ENCODE measurements around the gene LRRC39.
"Not testable (repeated sequence)": the region's sequence is repeated elsewhere in the genome, so short reads cannot be mapped to it uniquely, and the experiment has no call there.

LRRC39 gene

DNA sequence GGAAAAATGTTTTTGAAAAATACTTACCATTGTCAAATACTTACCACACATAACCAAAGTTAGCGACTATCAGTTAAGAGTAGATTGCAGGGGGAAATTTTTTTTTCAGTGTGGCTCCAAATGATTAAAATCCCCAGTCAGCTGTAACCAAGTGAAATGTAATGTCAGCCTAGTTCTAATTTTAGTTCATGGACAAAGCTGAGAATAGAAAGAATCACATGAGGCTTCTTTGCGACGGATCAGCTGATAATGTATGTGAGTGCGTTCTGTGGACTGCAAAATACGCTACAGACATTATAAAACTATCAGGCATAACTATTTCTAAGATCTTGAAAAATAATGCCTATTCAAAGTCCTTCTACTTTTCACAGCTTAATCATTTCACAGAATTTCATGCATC, at the start of gene LRRC39:
TSS of gene LRRC39 (minus strand) at position 166 of the 400 bp plus-strand sequence. CDS start 9,740 bp downstream, outside the sequence.
- no peak for DNase-seq (ENCODE audit: low read depth in 2 of 2)

DNA sequence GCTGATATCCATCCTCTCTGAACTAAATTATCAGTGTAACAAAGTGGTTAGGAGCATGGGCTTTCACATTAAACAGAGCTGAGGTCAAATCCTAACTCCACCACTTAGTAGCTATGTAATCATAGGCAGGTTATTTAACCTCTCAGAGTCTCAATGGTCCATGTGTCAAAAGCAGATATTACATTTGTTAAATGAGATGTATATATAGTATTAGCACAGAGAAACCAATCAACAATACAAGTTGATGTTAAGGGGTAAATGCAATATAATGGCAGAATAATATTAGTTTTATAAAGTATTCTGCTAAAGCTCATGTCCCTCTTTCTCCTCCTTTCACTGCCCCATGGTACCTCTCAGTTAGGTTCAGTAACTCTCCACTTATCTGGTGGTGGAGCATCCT, 44.4 kb upstream of the LRRC39 start:
- DNase-seq (ENCODE audit: low read depth in 2 of 2) = no peak

DNA sequence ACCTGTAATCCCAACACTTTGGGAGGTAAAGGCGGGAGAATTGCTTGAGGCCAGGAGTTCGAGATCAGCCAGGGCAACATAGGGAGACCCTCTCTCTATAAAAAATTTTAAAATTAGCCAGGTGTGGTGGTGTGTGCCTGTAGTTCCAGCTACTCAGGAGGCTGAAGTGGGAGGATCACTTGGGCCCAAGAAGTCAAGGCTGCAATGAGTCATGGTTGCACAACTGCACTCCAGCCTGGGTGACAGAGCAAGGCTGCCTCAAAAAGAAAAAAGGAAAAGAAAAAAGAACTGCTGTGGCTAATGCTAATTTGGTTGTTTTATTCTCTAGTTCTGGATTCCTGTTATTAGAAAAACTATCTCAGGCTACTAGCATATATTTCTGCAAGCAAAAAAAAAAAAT, 41.8 kb upstream of the LRRC39 start:
- DNase-seq (ENCODE audit: low read depth in 2 of 2) = no peak

DNA sequence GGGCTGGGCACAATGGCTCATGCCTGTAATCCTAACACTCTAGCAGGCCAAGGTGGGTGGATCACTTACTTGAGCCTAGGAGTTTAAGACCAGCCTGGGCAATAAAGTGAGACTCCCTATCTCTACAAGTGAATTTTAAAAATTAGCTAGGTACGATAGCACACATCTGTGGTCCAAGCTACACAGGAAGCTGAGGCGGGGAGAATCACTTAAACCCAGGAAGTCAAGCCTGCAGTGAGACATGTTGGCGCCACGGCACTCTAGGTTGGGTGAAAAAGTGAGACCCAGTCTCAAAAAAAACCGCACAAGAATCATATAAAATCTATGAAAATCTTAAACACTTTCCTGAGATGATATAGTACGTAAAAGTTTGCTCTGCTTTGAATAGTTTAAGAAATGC, 41.4 kb upstream of the LRRC39 start:
- no peak for DNase-seq (ENCODE audit: low read depth in 2 of 2)

GRCh38 chr1:100217834-100218233, 39.8 kb upstream of the LRRC39 start:
- no peak for DNase-seq (ENCODE audit: low read depth in 2 of 2)

GRCh38 chr1:100215101-100215500, 37.0 kb upstream of the LRRC39 start:
- DNase-seq (ENCODE audit: low read depth in 2 of 2) = no peak

DNA sequence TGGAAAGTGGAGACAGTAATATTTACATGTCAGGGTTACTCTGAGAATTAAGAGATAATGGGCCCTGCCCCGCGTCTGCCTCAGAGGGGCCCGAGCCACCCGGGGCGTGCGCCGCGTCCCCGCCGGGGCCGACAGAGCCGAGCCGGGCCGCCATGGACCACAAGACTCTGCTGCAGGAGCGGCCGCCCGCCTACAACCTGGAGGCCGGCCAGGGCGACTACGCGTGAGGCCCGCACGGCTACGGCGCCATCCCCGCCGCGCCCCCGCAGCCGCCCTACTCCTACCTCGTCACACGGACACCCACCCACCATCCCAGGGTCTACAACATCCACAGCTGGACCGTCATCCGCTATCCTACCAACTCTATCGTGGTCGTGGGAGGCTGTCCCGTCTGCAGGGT, 35.1 kb upstream of the LRRC39 start:
- no peak for DNase-seq (ENCODE audit: low read depth in 2 of 2)

GRCh38 chr1:100206301-100206700, 28.2 kb upstream of the LRRC39 start:
- no peak for DNase-seq (ENCODE audit: low read depth in 2 of 2)

- DNase-seq (ENCODE audit: low read depth in 2 of 2) = not testable (repeated sequence)
Measured at GRCh38 chr1:100205593-100205992, 27.5 kb upstream of the LRRC39 start.

DNA sequence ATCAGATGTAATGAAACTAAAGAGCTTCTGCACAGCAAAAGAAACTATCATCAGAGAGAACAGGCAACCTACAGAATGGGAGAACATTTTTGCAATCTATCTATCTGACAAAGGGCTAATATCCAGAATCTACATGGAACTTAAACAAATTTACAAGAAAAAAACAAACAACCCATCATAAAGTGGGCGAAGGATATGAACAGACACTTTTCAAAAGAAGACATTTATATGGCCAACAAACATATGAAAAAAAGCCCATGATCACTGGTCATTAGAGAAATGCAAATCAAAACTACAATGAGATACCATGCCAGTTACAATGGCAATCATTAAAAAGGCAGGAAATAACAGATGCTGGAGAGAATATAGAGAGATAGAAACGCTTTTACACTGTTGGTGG, 27.0 kb upstream of the LRRC39 start:
- DNase-seq (ENCODE audit: low read depth in 2 of 2) = not testable (repeated sequence)

GRCh38 chr1:100202703-100203102, 24.6 kb upstream of the LRRC39 start:
- DNase-seq (ENCODE audit: low read depth in 2 of 2) = not testable (repeated sequence)

DNA sequence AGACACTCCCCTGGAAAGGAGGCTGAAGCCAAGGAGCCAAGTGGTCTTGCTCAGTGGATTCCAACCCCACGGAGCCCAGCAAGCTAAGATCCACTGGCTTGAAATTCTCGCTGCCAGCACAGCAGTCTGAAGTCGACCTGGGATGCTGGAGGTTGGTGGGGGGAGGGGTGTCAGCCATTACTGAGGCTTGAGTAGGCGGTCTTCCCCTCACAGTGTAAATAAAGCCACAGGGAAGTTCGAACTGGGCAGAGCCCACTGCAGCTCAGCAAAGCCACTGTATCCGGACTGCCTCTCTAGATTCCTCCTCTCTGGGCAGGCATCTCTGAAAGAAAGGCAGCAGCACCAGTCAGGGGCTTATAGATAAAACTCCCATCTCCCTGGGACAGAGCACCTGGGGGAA, 22.0 kb upstream of the LRRC39 start:
- not testable (repeated sequence) for DNase-seq (ENCODE audit: low read depth in 2 of 2)

- no peak for DNase-seq (ENCODE audit: low read depth in 2 of 2)
Measured at GRCh38 chr1:100198596-100198995, 20.5 kb upstream of the LRRC39 start.

GRCh38 chr1:100188617-100189016, 10.6 kb upstream of the LRRC39 start:
- DNase-seq (ENCODE audit: low read depth in 2 of 2) = no peak

GRCh38 chr1:100187912-100188311, 9.9 kb upstream of the LRRC39 start:
- DNase-seq (ENCODE audit: low read depth in 2 of 2) = no peak

DNA sequence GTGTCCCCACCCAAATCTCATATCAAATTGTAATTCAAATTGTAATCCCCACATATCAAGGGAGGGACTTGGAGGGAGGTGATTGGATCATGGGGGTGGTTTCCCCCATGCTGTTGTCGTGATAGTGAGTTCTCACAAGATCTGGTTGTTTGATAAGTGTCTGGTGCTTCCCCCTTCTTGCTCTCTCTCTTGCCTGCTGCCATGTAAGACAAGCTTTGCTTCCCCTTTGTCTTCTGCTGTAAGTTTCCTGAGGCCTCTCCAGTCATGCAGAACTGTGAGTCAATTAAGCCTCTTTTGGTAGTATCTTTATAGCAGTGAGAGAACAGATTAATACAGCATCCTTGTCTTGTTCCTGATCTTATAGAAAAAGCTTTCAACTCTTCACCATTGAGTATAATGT, 6.5 kb upstream of the LRRC39 start:
- DNase-seq (ENCODE audit: low read depth in 2 of 2) = no peak

- no peak for DNase-seq (ENCODE audit: low read depth in 2 of 2)
Measured at GRCh38 chr1:100183370-100183769, 5.3 kb upstream of the LRRC39 start.

DNA sequence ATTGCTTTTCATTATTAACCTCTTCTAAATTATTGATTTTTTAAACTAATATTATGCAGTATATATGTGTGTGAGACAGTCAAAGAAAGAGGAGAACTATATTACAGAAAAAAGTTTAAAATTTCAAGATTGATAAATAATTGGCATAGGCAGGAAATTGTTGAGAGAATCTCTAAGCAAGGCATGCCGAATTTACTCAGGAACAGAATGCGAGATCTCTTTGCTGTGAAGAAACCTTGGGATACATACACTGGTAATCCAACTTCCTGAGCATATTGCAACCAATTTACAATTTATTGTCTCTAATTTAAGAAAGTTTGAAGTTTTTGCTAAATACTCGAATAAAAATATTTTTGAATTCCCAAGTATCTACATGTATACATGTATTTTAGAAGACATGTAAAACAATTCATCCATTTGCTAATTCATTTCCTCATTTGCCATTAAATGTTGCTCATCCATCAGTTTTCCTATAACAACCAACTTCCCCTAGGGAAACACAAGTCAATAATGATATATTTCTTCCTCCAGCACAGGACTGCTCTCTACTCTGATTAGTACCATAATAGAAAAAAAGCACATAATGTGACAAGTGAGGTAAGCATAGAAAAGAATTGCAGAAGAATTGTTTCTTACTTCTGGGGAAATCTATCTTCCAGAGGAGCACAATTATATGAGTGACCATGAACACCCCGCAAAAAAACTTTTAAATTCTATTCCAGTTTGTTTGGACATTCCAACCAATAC, 588 bp downstream of the LRRC39 start:
- no peak for DNase-seq (ENCODE audit: low read depth in 2 of 2)

DNA sequence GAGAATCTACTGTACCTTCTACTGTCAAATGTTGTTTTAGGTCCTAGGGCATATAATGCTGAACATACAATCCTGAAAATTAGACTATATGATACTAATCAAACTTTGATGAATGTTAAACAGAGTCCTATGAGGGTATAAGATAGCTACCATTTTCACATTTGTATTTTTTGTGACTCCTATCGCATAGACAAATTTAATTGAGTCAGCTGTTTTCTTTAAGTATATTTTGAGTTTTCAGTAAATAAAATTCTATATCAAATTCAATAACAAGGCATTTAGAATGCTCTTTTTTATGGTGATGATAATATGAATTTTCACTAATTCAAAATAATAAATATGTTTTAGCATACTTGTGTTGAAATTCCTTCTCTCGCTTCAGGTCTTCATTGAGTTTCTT, 10.0 kb downstream of the LRRC39 start:
- no peak for DNase-seq (ENCODE audit: low read depth in 2 of 2)

- no peak for DNase-seq (ENCODE audit: low read depth in 2 of 2)
Measured at GRCh38 chr1:100164702-100165101, 13.4 kb downstream of the LRRC39 start.

DNA sequence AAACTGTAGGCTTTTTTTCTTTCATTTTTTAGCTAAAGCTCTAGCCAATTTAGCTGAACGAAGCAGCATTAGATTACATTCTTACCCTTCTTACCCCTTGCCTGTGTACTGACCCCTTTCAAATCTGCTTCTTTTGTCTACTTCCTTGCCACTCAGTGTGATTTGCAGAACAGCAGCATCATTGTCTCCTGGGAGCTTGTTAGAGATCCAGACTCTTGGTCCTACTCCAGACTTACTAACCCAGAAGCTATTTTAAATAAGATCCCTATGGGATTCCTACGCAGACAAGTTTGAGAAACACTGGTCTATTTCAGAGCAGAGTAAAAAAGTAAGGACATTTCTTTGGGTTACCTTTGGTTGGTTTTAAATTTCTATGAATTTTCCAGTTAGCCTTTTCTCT, 13.8 kb downstream of the LRRC39 start:
- DNase-seq (ENCODE audit: low read depth in 2 of 2) = no peak

- DNase-seq (ENCODE audit: low read depth in 2 of 2) = no peak
Measured at GRCh38 chr1:100162881-100163280, 15.2 kb downstream of the LRRC39 start.

- no peak for DNase-seq (ENCODE audit: low read depth in 2 of 2)
Measured at GRCh38 chr1:100152271-100152670, 25.8 kb downstream of the LRRC39 start.

GRCh38 chr1:100151679-100152078, 26.4 kb downstream of the LRRC39 start:
- DNase-seq (ENCODE audit: low read depth in 2 of 2) = no peak

Measured in stimulated activated CD8-positive, alpha-beta memory T cell treated with anti-CD3 and anti-CD28 coated beads, Interleukin-15, amount 100 ng/mL, for 48 hours (primary cell).